ENCODE results near the gene CFAP221. TPM values are rescaled to one million over a fixed set of nuclear protein-coding genes. Genes with fewer than 3 reads are reported as not detected.
A peak's percentile ranks its signal among the peaks of the same experiment; 100 is the strongest.

Gene CFAP221
- total RNA-seq, 2 experiments from 2014 or later, result not detected

GRCh38 chr2:119696494-119697030, 152.3 kb downstream of the CFAP221 start:
- H3K27me3 Mint-ChIP-seq, result no peaks in the 10 kb centered on the region
- no peak overlapping the region for H3K4me3 Mint-ChIP-seq
- DNase-seq, result no peak
- CTCF ChIA-PET, result no interaction called here
- POLR2A ChIA-PET, result interaction anchor here (0.6 kb wide), 1 partner anchor 248 kb away, joined by 3 read pairs; no protein-coding TSS in a partner anchor
- H3K27ac Mint-ChIP-seq, result no peak overlapping the region
- H3K4me1 Mint-ChIP-seq, result peaks cover 34% of the 10 kb centered on the region
- peaks cover 2% of the 10 kb centered on the region for H3K9me3 Mint-ChIP-seq
- no peaks in the 10 kb centered on the region for H3K36me3 Mint-ChIP-seq (ENCODE audit: low read depth)

GRCh38 chr2:119697290-119698020, 153.2 kb downstream of the CFAP221 start:
- Mint-ChIP-seq H3K4me1 (peaks cover 34% of the 10 kb centered on the region), H3K4me3 (no peak overlapping the region), H3K27me3 (no peaks in the 10 kb centered on the region), H3K27ac (no peak overlapping the region), H3K9me3 (peaks cover 2% of the 10 kb centered on the region), H3K36me3 (ENCODE audit: low read depth) (no peaks in the 10 kb centered on the region)
- ChIA-PET CTCF (interaction anchor here (0.5 kb wide), 1 partner anchor 18 kb away, joined by 3 read pairs; the partner anchor contains the start of gene TMEM177), POLR2A (no interaction called here)
- DNase-seq, result no peak

- Mint-ChIP-seq H3K27me3 (no peaks in the 10 kb centered on the region), H3K36me3 (ENCODE audit: low read depth) (no peaks in the 10 kb centered on the region), H3K9me3 (peaks cover 2% of the 10 kb centered on the region), H3K27ac (no peak overlapping the region), H3K4me1 (peaks cover 34% of the 10 kb centered on the region), H3K4me3 (no peak overlapping the region)
- CTCF ChIA-PET, result no interaction called here
- POLR2A ChIA-PET, result no interaction called here
- no peak for DNase-seq
Observed at GRCh38 chr2:119698246-119698645, 154.0 kb downstream of the CFAP221 start.

GRCh38 chr2:119699016-119699606, 154.9 kb downstream of the CFAP221 start:
- Mint-ChIP-seq H3K4me3 (no peak overlapping the region), H3K27ac (no peak overlapping the region), H3K36me3 (ENCODE audit: low read depth) (no peaks in the 10 kb centered on the region), H3K27me3 (no peaks in the 10 kb centered on the region), H3K4me1 (peaks cover 34% of the 10 kb centered on the region), H3K9me3 (no peaks in the 10 kb centered on the region)
- ChIA-PET CTCF (no interaction called here), POLR2A (no interaction called here)
- DNase-seq, result no peak

- Mint-ChIP-seq H3K27ac (no peak overlapping the region), H3K9me3 (peaks cover 6% of the 10 kb centered on the region)
Observed at GRCh38 chr2:119700866-119701265, 156.6 kb downstream of the CFAP221 start.

GRCh38 chr2:119701352-119701751, 157.1 kb downstream of the CFAP221 start:
- H3K36me3 Mint-ChIP-seq (ENCODE audit: low read depth), result no peaks in the 10 kb centered on the region
- no peaks in the 10 kb centered on the region for H3K27me3 Mint-ChIP-seq
- H3K27ac Mint-ChIP-seq, result no peak overlapping the region
- POLR2A ChIA-PET, result no interaction called here
- H3K4me1 Mint-ChIP-seq, result peaks cover 21% of the 10 kb centered on the region
- no peak for DNase-seq
- CTCF ChIA-PET, result interaction anchor here (1.6 kb wide), 1 partner anchor 475 kb away, joined by 5 read pairs; no protein-coding TSS in a partner anchor
- H3K9me3 Mint-ChIP-seq, result peaks cover 6% of the 10 kb centered on the region
- no peak overlapping the region for H3K4me3 Mint-ChIP-seq

More at GRCh38 chr2:119700866-119701265, 156.6 kb downstream of the CFAP221 start:
- Mint-ChIP-seq H3K27me3 (no peaks in the 10 kb centered on the region), H3K4me3 (no peak overlapping the region), H3K36me3 (ENCODE audit: low read depth) (no peaks in the 10 kb centered on the region), H3K4me1 (peaks cover 23% of the 10 kb centered on the region)
- POLR2A ChIA-PET, result no interaction called here
- CTCF ChIA-PET, result interaction anchor here (1.6 kb wide), 1 partner anchor 476 kb away, joined by 5 read pairs; no protein-coding TSS in a partner anchor
- no peak for DNase-seq

GRCh38 chr2:119702203-119702917, 158.1 kb downstream of the CFAP221 start:
- ChIA-PET POLR2A (no interaction called here), CTCF (interaction anchor here (0.7 to 1.8 kb wide), 12 partner anchors 13 to 517 kb away, joined by 3 to 7 read pairs (median 4); partner anchors contain the start of genes EPB41L5 and PTPN4)
- H3K4me1 Mint-ChIP-seq, result peaks cover 17% of the 10 kb centered on the region
- DNase-seq, result no peak
- no peaks in the 10 kb centered on the region for H3K36me3 Mint-ChIP-seq (ENCODE audit: low read depth)
- H3K27me3 Mint-ChIP-seq, result no peaks in the 10 kb centered on the region
- H3K9me3 Mint-ChIP-seq, result peaks cover 6% of the 10 kb centered on the region
- H3K27ac Mint-ChIP-seq, result no peak overlapping the region
- H3K4me3 Mint-ChIP-seq, result no peak overlapping the region

GRCh38 chr2:119702918-119703401, 158.7 kb downstream of the CFAP221 start:
- Mint-ChIP-seq H3K4me1 (peaks cover 11% of the 10 kb centered on the region), H3K27ac (no peak overlapping the region), H3K9me3 (peaks cover 6% of the 10 kb centered on the region), H3K4me3 (no peak overlapping the region), H3K36me3 (ENCODE audit: low read depth) (no peaks in the 10 kb centered on the region), H3K27me3 (no peaks in the 10 kb centered on the region)
- peak; percentile 71 for DNase-seq
- CTCF ChIA-PET, result interaction anchor here (0.7 to 1.9 kb wide), 14 partner anchors 12 to 516 kb away, joined by 3 to 7 read pairs (median 3); partner anchors contain the start of genes EPB41L5 and PTPN4
- POLR2A ChIA-PET, result no interaction called here

GRCh38 chr2:119703526-119703925, 159.3 kb downstream of the CFAP221 start:
- CTCF ChIA-PET, result interaction anchor here (0.7 to 1.9 kb wide), 14 partner anchors 11 to 516 kb away, joined by 3 to 7 read pairs (median 3); partner anchors contain the start of genes EPB41L5 and PTPN4
- no peak for DNase-seq
- Mint-ChIP-seq H3K4me1 (peaks cover 7% of the 10 kb centered on the region), H3K9me3 (peaks cover 6% of the 10 kb centered on the region), H3K27ac (no peak overlapping the region), H3K27me3 (no peaks in the 10 kb centered on the region), H3K4me3 (no peak overlapping the region), H3K36me3 (ENCODE audit: low read depth) (no peaks in the 10 kb centered on the region)
- POLR2A ChIA-PET, result no interaction called here

GRCh38 chr2:119704670-119705120, 160.4 kb downstream of the CFAP221 start:
- POLR2A ChIA-PET, result no interaction called here
- Mint-ChIP-seq H3K36me3 (ENCODE audit: low read depth) (no peaks in the 10 kb centered on the region), H3K27ac (no peak overlapping the region), H3K4me3 (no peak overlapping the region), H3K9me3 (peaks cover 6% of the 10 kb centered on the region), H3K4me1 (peaks cover 7% of the 10 kb centered on the region), H3K27me3 (no peaks in the 10 kb centered on the region)
- DNase-seq, result no peak
- CTCF ChIA-PET, result interaction anchor here (0.6 to 1.9 kb wide), 4 partner anchors 21 to 640 kb away, joined by 3 to 7 read pairs (median 4); no protein-coding TSS in a partner anchor

GRCh38 chr2:119706221-119706620, 162.0 kb downstream of the CFAP221 start:
- peaks cover 7% of the 10 kb centered on the region for H3K4me1 Mint-ChIP-seq
- no peaks in the 10 kb centered on the region for H3K27me3 Mint-ChIP-seq
- no peak for DNase-seq
- no peak overlapping the region for H3K4me3 Mint-ChIP-seq
- CTCF ChIA-PET, result interaction anchor here (2.0 kb wide), 1 partner anchor 34 kb away, joined by 6 read pairs; no protein-coding TSS in a partner anchor
- no peaks in the 10 kb centered on the region for H3K36me3 Mint-ChIP-seq (ENCODE audit: low read depth)
- no peak overlapping the region for H3K27ac Mint-ChIP-seq
- POLR2A ChIA-PET, result no interaction called here
- peaks cover 6% of the 10 kb centered on the region for H3K9me3 Mint-ChIP-seq

All from activated CD4-positive, alpha-beta T cell treated with anti-CD3 and anti-CD28 coated beads, Interleukin-2, amount 10 ng/mL, durations not matched to agents 7 days and 5 days (primary cell).